GM18858 (cell line): ENCODE results near the gene PSMB1.
A peak's percentile ranks its signal among the peaks of the same experiment; 100 is the strongest.

Experiments
- ATAC-seq: cut with Tn5 transposase; IDR thresholded peaks from one replicate; pipeline ENCODE4 v1.9.1; 2021; ENCODE audit not compliant: unreplicated experiment

PSMB1 gene

DNA sequence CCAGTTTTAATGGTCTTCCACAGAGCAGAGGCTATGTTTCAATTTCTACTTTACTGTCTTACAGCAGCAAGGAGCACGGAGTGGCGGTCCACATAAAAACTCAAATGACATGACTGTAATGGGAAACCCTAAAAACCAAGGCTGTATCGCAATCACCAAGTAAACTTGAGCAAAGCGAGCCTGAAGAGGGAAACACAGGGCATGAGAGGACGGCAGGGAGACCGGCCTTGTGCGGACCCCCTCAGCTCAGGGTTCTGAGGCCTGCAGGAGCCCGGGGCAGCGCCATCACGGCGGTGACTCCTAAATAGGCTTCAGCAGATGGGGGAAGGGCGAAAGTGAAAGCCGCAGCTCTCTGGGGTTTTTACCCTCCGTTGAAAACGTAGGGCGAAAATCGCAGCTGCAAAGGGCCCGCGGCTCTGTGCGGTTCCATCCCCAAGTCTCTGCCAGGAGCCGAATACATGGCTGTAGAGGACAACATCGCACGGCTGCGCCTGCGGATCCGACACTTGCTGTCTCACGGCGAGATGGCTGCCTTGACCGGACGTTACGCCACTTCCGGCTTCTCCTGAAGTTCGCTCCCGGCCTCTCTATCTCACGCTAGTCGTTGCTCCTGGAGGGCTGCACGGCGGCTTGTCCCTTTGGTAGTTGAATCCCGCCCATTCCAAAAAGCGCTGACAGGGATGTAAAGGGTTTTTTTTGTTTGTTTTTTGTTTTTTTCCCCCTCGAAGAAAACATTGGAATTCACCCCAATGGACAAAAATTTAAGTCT is at the start of gene PSMB1:
PSMB1 (minus strand) TSS at position 543 of the 769 bp plus-strand sequence; CDS start at position 478, 65 bp downstream.
- ATAC-seq, result peak; percentile 36

DNA sequence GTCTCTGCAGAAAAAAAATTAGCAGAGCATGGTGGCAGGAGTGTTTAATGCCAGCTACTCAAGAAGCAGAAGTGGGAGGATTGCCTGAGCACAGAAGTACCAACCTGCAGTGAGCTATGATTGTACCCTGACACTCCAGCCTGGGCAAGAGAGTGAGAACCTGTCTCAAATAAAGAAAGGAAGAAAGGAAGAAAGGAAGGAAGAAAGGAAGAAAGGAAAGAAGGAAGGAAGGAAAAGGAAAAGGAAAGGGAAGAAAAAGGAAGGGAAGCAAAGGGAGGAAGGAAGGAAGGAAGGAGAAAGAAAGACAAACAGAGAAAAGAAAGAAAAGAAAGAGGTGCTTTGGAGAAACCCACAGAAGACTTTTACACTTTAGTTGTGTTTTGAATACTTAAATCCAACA is 44.2 kb upstream of the PSMB1 start:
- no peak for ATAC-seq

DNA sequence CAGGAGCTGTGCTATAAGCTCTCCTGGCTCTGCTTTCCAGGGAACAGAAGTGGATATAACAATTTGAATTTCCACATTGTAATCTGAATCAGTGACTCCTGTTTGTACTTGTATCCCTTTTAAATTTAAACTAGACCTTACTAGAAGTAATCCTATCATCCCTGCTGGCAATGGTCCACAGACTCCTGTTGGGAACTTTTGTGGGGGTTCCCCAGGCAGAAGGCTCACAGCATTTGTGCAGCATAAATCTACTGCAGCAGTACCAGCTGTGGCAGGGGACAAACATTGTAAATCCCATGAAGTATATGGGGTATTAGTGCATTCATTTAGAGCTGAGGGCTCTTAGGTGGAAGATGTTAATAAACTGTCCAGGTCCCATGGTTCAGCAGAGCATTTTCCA is 43.3 kb upstream of the PSMB1 start:
- ATAC-seq, result no peak

DNA sequence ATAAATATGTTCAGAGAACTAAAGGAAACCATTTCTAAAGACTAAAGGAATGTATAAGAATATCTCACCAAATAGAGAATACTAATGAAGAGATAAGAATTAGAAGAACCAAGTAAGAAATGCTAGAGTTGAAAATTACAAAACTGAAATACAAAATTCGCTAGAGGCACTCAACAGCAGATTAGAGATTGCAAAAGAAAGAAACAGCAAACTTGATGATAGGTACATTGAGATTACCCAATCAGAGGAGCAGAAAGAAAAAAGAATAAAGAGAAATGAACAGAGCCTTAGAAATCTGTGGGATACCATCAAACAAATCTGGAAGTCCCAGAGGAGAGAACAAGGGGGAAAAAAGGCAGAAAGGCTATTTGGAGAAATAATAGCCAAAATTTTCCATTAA is 37.6 kb upstream of the PSMB1 start:
- no peak for ATAC-seq

DNA sequence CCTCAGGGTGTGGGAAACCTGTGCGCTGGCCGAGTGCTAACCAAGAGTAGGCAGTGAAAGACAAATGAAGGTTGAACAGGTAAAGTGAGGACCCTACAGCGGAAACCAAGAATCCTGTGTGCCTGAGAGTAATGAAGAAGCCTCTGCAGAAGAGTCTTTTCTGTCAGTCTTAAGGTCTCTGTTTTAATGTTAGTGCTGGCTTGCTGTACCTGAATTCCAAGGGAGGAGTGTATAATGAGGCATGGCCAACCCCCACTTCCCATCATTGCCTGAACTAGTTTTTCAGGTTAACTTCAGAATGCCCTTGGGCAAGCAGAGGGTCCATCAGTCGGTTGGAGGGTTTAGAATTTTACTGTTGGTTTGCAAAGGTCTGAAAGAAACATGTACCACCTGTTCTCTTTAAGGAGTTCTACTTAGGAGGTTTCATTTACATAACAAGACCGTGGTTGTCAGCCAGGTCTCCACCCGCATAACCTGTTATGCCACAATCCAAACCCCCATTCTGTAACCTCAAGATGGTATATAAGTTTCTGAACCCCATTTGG is 31.9 kb upstream of the PSMB1 start:
- ATAC-seq, result peak; percentile 17

DNA sequence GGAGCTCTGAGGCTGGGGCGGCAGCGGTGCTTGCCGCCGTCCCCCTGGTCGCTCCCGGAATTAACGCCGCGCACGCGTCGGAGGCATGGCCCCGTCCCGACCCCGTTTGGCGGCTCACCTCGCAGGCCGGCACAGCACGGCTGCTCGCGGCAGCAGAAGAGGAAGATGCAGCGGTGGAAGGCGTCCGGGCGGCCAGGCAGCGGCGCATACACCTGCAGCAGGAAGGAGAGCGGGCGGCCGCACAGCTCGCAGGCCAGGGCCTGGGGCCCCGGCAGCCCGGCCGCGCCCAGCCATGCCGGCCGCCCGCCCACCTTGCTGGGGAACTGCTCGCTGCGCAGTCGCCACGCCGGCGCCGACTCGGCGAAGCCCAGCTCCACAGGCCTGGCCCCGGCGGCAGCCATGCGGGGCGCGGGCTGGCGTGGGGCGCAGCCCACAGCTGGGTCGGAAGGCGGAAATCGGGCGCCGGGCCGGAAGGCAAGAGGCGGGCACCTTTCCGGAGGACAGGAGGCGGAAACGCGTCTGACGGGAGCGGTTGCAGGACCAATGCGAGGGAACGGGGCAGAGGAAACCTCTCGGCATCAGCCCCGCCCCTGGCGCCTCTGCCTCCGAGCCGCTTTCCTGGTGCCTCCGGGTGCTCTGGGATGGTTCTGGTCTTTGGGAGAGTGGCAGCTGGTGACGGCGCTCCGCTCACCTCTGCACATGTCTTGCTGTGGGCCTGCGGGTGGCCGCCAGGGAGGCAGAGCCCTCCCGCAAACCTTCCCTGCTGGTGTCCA is 31.3 kb upstream of the PSMB1 start, which contains the start of gene PDCD2:
PDCD2 (minus strand) TSS at position 457 of the 773 bp plus-strand sequence; CDS start at position 401, 56 bp downstream.
- ATAC-seq, result peak; percentile 97

DNA sequence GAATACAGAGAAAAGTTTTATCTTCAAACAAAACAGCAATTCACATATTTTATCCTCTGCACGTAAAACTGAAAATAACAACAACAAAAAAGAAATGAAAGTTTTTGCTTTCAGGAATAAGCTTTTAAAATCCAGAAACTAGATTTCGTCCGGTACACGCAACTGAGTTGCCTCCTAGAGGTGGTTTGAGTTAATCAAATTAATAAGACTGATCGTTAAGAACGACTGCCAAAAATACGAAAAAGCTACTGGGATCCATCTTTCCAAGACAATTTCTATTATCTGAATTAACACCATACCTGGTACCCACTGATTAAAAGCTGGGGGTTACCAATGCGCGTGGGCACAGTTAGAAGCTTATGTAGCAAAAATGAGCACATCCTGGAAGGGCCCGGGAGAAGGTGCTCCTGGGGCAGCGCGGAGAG is 30.7 kb upstream of the PSMB1 start:
- no peak for ATAC-seq

DNA sequence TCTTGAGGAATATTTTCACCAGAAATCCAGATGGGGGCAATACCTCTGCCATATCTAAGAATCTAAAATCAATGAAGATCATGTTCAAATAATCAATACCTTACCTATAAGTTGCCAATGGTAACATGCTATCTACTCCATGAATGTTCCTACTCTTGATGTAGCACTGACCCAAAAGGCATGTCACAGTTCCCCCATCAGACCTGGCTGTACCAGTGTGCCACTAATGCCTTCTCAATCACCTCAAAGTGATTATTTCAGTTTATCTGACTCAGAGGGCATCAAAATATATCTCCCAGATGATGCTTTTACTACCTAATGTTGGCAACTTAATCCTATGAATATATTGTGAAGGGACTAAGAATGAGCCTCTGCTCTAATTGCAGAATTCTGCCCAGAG is 25.8 kb upstream of the PSMB1 start:
- no peak for ATAC-seq

DNA sequence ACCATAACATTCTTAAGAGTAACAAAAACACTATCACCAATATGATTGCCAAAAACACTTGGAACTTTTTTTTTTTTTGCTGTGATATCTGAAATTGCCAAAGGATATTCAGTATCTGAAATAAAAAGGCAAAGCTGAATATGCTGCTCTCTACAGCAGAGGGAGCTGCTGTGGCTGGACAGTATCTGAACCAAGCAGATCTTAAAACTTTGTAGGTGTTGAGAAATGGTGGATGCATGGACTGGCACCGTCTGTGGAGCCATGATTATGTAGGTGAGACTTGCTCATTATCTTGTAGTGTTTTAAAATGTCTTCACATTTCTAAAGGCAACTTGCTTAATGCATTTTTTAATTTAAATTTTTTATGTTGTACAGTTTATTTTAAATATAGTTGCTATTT is 22.1 kb upstream of the PSMB1 start:
- ATAC-seq, result no peak

DNA sequence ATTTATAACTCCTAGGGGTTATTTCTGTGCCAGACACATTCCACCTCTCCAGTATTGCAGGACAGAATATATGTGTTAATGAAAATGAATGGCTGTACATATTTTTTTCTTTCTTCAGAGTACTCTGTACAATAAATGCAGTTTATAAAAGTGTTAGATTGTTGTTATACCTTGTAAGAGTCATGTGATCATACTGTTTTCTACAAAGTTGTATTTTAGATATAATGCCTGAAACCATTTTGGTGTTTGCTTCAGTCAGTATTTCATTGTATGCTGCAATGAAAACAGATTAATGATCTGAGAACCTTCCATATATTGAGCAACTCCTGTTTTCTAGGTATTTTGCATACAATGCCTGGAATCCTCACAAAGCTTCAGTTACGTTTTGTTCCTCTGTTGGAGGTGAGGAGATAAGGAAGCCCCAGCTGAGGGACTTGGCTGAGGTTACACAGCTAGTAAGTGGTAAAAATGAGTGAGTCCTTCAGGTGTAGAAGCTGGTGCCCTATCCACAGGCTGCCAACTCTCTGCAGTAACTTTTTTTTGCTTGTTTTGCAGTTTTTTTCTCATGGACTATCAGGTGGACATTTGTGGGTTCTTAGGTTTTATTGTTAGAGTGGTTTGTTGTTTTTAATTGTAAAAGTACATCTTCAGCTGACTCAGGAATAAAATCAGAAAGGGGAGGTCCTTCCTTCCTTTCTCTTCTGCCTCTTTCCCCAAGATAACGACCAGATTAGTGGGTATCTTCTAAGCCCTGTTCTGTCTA is 19.8 kb upstream of the PSMB1 start:
- no peak for ATAC-seq

DNA sequence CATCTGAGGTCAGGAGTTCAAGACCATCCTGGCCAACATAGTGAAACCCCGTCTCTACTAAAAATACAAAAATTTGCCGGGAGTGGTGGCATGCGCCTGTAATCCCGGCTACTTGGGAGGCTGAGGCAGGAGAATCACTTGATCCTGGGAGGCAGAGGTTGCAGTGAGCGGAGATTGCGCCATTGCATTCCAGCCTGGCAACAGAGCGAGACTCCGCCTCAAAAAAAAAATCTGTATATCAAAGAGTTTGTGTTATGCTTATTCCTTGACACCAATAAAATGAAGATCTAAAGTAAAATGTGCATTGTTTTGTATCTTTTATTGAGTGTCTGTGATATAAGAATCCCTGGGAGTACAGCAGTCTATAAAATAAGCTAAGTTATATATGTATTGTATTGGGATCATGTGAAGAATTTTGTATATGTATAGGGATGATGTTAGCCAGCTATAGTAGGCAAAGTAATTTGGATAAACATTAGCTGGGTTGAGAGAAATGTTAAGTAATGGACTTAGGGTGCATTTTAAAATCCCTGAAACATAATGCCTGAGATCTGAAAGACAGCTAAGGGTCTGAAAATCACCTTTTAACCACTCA is 11.9 kb upstream of the PSMB1 start:
- no peak for ATAC-seq

DNA sequence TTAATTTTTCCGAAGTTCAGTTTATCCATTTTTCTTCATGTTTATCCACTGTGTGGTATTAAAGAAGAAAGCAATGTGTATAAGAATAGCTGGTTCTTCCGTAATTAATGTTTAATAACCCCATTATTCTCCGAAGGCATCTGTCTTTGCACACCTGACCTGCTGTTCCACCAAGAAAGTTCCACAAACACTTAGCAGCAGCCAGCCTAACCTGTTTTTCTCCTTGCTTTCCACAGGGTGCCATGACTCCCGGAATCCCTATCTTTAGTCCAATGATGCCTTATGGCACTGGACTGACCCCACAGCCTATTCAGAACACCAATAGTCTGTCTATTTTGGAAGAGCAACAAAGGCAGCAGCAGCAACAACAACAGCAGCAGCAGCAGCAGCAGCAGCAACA is 8.4 kb upstream of the PSMB1 start:
- ATAC-seq, result no peak

DNA sequence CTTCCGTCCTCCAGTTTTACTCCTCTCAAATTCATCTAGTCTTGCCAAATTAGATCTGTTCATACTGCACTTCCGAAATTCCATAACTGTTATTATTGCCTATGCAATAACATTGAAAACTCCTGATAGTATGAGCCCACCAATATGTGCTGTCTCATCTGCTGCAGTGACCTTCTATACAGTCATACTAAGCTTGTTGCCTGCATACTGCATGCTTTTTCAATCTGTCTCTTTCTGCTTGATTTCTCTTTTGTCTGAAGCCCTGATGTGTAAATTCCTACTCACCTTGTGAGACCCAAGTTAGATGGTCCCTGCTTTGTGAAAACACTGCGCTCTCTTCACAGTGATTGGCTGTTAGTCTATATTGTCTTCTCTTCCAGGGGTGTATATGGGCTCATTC is 2.2 kb upstream of the PSMB1 start:
- no peak for ATAC-seq

DNA sequence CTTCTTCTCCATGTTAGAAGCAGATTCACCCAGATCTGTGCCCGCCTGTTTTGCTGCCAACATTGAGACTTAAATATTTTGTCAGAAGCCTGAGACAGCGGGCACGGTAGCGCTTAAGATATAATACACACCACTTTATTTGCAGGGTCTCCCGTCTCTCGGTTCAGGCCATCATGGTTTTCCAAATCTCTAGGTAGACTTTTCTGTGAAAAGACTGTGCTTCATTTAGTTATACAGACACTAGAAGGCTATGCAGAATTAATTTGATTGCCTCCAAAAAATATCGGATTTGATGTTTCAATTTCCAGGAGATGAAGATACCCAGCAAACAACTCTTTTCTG is 1.7 kb upstream of the PSMB1 start:
- ATAC-seq, result no peak

DNA sequence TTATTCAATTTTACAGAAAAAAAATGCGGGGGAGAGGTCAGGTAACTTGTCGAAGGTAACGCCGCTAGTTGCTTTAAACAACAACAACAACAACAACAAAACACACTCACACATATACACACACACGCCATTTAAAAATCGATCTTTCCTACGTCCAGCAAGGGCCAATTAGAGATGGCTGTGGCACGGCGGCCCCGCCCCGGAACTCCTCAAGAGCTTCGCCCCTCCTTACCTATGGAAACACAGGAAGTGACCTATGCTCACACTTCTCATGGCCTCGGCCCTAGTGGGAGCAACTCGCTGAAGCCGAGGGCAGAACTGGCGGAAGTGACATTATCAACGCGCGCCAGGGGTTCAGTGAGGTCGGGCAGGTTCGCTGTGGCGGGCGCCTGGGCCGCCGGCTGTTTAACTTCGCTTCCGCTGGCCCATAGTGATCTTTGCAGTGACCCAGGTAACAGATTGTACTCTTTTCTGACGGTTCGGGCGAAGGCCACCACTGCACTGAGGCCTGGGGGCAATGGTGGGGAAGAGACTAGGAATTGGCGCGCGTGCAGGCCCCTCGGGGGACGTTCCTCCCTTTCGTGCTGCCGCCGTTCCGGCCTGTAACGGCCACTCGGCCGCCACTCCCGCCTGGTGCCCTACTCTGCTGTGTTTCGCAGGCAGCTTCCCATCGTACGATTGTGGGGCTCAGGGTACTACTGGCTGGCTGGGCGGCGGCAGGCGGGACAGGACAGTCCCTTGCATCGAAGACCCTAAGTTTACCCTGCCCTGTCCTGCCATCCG is 1.1 kb upstream of the PSMB1 start, which contains the start of gene TBP:
TBP (plus strand) TSS at position 357 of the 783 bp plus-strand sequence. CDS start 2,661 bp downstream, outside the sequence.
- ATAC-seq, result peak; percentile 95

DNA sequence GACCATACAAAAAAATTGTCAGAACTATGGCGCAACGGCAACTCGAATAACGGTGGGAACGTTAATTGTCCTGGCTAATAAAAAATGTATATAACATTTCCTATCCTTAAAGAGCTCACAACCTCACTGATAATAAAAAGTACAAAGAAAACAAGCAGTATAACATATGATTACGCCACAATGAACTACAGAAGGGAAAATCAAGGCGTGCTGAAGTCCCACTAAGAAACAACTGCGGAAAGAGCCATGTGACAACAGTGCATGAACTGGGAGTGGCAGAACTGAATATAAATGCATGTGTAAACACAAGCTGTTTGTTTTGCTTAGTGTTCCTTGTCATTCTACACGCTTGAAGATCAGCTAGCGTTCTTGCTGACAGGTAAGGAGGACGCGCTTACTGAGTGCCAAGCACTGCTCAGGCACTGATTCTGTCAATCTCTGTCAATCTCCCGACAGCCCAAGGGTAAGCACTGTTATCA is 466 bp upstream of the PSMB1 start:
- ATAC-seq, result peak; percentile 14

DNA sequence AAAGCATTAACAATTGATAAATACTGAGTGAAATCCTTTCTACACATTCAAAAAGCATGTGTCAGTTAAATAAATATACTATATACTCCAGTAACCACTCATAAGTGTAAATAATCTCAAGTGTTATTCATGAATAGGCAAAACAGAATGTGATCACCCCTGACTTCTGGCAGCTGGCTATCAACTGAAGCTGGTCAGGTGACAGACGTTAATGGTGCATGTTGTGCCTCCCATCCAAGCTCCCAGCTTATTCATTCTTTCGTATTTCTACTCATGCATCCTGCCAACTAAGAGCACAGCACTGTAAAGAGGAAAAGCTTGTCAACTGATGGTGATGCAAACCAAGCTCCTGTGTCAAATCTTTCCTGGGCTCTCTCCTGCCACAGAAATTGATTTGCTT is 7.7 kb downstream of the PSMB1 start:
- no peak for ATAC-seq

DNA sequence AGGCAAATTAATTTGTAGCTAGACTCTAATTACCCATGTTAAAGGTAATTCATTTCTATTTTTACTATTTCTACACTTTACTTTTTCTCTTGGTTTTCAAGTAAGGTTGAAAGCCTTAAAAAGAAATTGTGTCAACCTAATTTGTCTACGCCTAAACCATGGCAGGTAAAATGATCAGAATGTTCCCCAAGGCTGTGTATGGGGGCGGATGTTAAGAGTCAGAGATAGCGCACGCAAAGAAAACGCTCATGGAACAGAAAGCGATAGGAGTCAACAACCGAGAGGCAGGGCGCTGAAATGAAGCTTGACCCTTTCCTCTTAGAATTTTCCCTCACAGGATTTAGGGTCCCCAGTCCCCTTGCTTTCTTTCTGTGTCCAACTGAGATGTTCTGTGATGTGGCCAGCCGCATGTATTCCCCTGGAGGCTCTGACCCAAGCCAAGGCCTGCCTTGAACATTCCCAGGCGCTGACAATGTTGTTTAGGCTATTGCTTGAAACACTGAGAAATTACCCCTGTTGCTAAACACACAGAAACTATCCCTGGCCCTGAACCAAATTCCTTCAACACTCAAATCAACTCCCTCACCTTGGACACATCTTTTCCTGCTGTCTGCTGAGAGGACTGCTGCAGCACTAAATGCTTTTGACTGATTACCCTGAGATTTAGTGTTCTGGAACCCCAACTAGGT is 10.9 kb downstream of the PSMB1 start:
- ATAC-seq, result no peak

DNA sequence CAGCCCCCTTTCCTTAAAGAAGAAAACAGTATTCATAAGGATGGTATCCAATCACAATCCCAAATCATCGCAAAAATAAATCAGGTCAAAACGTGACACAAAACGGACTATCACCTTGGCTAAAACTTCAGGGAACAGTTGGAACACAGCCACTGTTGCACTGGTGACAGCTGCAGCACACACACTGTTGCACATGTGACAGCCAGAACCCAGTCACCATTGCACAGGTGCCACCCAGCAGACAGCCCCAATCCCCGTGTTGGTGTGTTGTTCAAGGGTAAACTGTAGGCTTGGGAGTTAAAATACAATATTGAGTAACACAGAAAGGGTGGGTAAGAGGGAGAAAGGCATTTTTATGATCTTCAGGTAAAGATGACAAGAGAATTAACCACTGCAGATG is 15.8 kb downstream of the PSMB1 start:
- no peak for ATAC-seq
